A673 (cell line): ENCODE results near the gene ACE2.

Source experiments
- EZH2 ChIP-seq: fragments of 200-600 bp; sonication (generic); IDR thresholded peaks from 2 replicates; pipeline ENCODE4 v1.6.1; 2017; ENCODE audit warnings: borderline replicate concordance, low read depth, mild to moderate bottlenecking, mixed read lengths, antibody characterized with exemption, low read length; ENCODE audit not compliant: poor library complexity, severe bottlenecking
- TF ChIP-seq, protein P1 (sequence below): fragments of 300-800, 200-600 bp; sonication (generic); conservative IDR thresholded peaks from 2 replicates; pipeline ENCODE4 v1.5.1; 2017; ENCODE audit warnings: low read depth, mild to moderate bottlenecking, antibody characterized with exemption, low read length, moderate library complexity, mixed read lengths

DNA sequence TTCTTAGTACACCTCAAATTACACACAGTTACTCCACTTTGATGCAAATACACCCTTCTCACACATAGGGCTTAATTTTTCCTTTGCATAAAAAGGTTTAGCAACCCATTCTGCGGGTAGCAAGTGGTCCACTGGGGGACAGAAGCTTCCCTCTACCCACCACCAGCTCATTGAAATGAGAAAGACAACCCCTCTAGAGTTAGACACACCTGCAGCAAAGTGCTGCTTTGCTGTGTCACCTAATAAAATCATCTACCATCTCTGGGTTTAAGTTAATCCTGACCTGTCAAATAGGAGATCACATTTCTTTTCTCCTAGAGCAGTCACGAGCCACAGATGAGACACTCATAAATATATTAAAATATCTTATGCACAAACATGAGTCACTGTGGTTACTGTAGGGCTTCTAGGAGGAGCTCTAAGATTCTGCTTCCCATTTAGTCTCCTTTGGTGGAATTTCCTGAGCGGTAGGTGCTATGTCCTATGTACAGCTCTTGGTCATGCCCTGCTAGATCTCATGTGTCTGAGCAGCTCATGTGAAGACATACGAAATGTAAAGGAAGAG is 88.3 kb downstream of the ACE2 start:
- TF ChIP-seq, protein P1, sequence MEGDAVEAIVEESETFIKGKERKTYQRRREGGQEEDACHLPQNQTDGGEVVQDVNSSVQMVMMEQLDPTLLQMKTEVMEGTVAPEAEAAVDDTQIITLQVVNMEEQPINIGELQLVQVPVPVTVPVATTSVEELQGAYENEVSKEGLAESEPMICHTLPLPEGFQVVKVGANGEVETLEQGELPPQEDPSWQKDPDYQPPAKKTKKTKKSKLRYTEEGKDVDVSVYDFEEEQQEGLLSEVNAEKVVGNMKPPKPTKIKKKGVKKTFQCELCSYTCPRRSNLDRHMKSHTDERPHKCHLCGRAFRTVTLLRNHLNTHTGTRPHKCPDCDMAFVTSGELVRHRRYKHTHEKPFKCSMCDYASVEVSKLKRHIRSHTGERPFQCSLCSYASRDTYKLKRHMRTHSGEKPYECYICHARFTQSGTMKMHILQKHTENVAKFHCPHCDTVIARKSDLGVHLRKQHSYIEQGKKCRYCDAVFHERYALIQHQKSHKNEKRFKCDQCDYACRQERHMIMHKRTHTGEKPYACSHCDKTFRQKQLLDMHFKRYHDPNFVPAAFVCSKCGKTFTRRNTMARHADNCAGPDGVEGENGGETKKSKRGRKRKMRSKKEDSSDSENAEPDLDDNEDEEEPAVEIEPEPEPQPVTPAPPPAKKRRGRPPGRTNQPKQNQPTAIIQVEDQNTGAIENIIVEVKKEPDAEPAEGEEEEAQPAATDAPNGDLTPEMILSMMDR: no peak
- no peak for TF ChIP-seq EZH2
